Gastrocnemius medialis (tissue), 4 donors: ENCODE results near the gene OR3A2. TPM values are rescaled to one million over a fixed set of nuclear protein-coding genes. Genes with fewer than 3 reads are reported as not detected.
"Not testable (repeated sequence)": the region's sequence is repeated elsewhere in the genome, so short reads cannot be mapped to it uniquely, and the experiment has no call there.

Source experiments
- ATAC-seq, 2 donors: fragments of 150-250 bp; one replicate each; pipeline ENCODE4 v1.9.1; 2016
- DNase-seq, 2 donors: peaks; one replicate each; pipeline ENCODE4 v3.0.0-alpha.2; 2019
- H3K27ac ChIP-seq, 4 donors: fragments of 200-600 bp; sonication (generic); 1 replicate in 1 of 4; 2 replicates in 3 of 4; pipeline ENCODE4 v1.5.1; 2016 to 2018; ENCODE audit warnings: mild to moderate bottlenecking in 2 of 4, moderate library complexity in 1 of 4
- H3K27me3 ChIP-seq, 3 donors: fragments of 200-600 bp; sonication (generic) in 2 of 3; 1 replicate in 1 of 3; 2 replicates in 2 of 3; pipeline versions ENCODE4 v1.5.1 to v1.6.0; 2016 to 2019; ENCODE audit warnings: mild to moderate bottlenecking in 1 of 3, moderate library complexity in 1 of 3
- H3K36me3 ChIP-seq, 2 donors: fragments of 200-600 bp; sonication (generic) in 1 of 2; one replicate each; pipeline ENCODE4 v1.5.1; 2017 to 2018
- H3K4me1 ChIP-seq, 2 donors: fragments of 200-600 bp; sonication (generic) in 1 of 2; one replicate each; pipeline ENCODE4 v1.5.1; 2016 to 2017; ENCODE audit warnings: mild to moderate bottlenecking in 2 of 2
- H3K4me3 ChIP-seq, 4 donors: fragments of 200-600 bp; sonication (generic) in 3 of 4; 1 replicate in 1 of 4; 2 replicates in 3 of 4; pipeline ENCODE4 v1.5.1; 2016 to 2019; ENCODE audit warnings: mild to moderate bottlenecking in 2 of 4
- H3K9me3 ChIP-seq, 3 donors: fragments of 200-600 bp; sonication (generic) in 2 of 3; 1 replicate in 1 of 3; 2 replicates in 2 of 3; pipeline ENCODE4 v1.5.1; 2016 to 2019
- CTCF ChIP-seq, 5 experiments: fragments of 450-650 bp in 3 of 5; fragments of 200-600 bp in 2 of 5; sonication (generic) in 2 of 5; IDR thresholded peaks in 4 of 5; conservative IDR thresholded peaks in 1 of 5; 1 replicate in 4 of 5; 2 replicates in 1 of 5; pipeline ENCODE4 v1.5.1; 2016 to 2019; ENCODE audit warnings: antibody characterized with exemption in 5 of 5, mild to moderate bottlenecking in 3 of 5, moderate library complexity in 3 of 5
- POLR2A ChIP-seq, 2 donors: fragments of 450-650 bp; IDR thresholded peaks; one replicate each; pipeline ENCODE4 v1.6.1; 2017; ENCODE audit warnings: antibody characterized with exemption in 2 of 2, mild to moderate bottlenecking in 2 of 2, moderate library complexity in 2 of 2
- in situ Hi-C, 4 donors: fragments of 200-750 bp; cut with MboI; loops; one replicate each; pipeline versions ENCODE4 v1.15.0 to v1.8.0; 2017; ENCODE audit warnings: low sequenced_read_pairs in 4 of 4
- intact Hi-C: fragments of 100-400 bp; cut with DNase I; formaldehyde crosslinking; loops from one replicate; pipeline ENCODE4 v1.15.1; 2023; ENCODE audit warnings: low total_unique reads
- total RNA-seq, 4 donors: library from RNA; depleted of rRNA; stranded (reverse); fragments of >200 nt; gene quantifications; one replicate each; pipeline versions ENCODE4 v1.1.0 to v1.2.3, GENCODE V29; 2016

OR3A2 gene
- total RNA-seq, 4 donors from 2014 or later, result 0.46 to 0.65 TPM; not detected in 2

- no peak overlapping the region for H3K27ac ChIP-seq
- no peaks in the 10 kb centered on the region for H3K36me3 ChIP-seq
- no peak for DNase-seq
- intact Hi-C loops, result no loop called here
- in situ Hi-C loops, result no loop called here
- TF ChIP-seq POLR2A (IDR thresholded peaks at IDR 0.05) (no peak), CTCF (IDR thresholded peaks at IDR 0.05 in 4 of 5, conservative IDR thresholded peaks at IDR 0.05 in 1 of 5) (no peak)
- H3K4me1 ChIP-seq, result no peaks in the 10 kb centered on the region
- H3K9me3 ChIP-seq, result no peaks in the 10 kb centered on the region
- H3K27me3 ChIP-seq, result no peaks in the 10 kb centered on the region
- H3K4me3 ChIP-seq, result no peak overlapping the region
- ATAC-seq, result no peak
These were observed 129.5 kb downstream of the OR3A2 start for GRCh38 chr17:3256575-3256974.

GRCh38 chr17:3249013-3249412 lies 137.1 kb downstream of the OR3A2 start:
- H3K4me1 ChIP-seq, H3K27me3 ChIP-seq, intact Hi-C loops, in situ Hi-C loops, H3K9me3 ChIP-seq, DNase-seq, H3K36me3 ChIP-seq, H3K27ac ChIP-seq, H3K4me3 ChIP-seq, ATAC-seq: not testable (repeated sequence)

- intact Hi-C loops, H3K27ac ChIP-seq, DNase-seq, H3K9me3 ChIP-seq, H3K27me3 ChIP-seq, H3K4me1 ChIP-seq, H3K4me3 ChIP-seq, H3K36me3 ChIP-seq, in situ Hi-C loops, ATAC-seq: not testable (repeated sequence)
These were observed 141.3 kb downstream of the OR3A2 start for GRCh38 chr17:3244841-3245240.

- ATAC-seq, H3K4me1 ChIP-seq, DNase-seq, H3K27me3 ChIP-seq, H3K27ac ChIP-seq, H3K36me3 ChIP-seq, intact Hi-C loops, H3K9me3 ChIP-seq, in situ Hi-C loops, H3K4me3 ChIP-seq: not testable (repeated sequence)
These were observed 145.1 kb downstream of the OR3A2 start for GRCh38 chr17:3241044-3241443.

GRCh38 chr17:3238685-3239084 lies 147.4 kb downstream of the OR3A2 start:
- in situ Hi-C loops, H3K27ac ChIP-seq, ATAC-seq, H3K27me3 ChIP-seq, DNase-seq, H3K4me3 ChIP-seq, intact Hi-C loops, H3K4me1 ChIP-seq, H3K36me3 ChIP-seq, H3K9me3 ChIP-seq: not testable (repeated sequence)

GRCh38 chr17:3232300-3232699 lies 153.8 kb downstream of the OR3A2 start:
- H3K27me3 ChIP-seq, H3K27ac ChIP-seq, H3K4me3 ChIP-seq, H3K4me1 ChIP-seq, intact Hi-C loops, DNase-seq, H3K36me3 ChIP-seq, ATAC-seq, in situ Hi-C loops, H3K9me3 ChIP-seq: not testable (repeated sequence)

Other genes starting within 250 kb of the OR3A2 start
- not detected for gene OR1A2, start 188.8 kb downstream of the OR3A2 start, total RNA-seq
- gene OR1A1, start 178.6 kb downstream of the OR3A2 start, total RNA-seq, result not detected
- not detected for gene OR3A1, start 87.9 kb downstream of the OR3A2 start, total RNA-seq
- not detected for gene OR1E1, start 12.1 kb upstream of the OR3A2 start, total RNA-seq
- gene OR3A3, start 25.1 kb upstream of the OR3A2 start, total RNA-seq, result not detected
- gene OR1E2, start 47.5 kb upstream of the OR3A2 start, total RNA-seq, result under 1 TPM in 1 of 4 donors, not detected in 3; 0.49 TPM
- under 1 TPM in 2 of 4 donors, not detected in 2; 0.22 to 0.23 TPM for gene SPATA22, start 85.5 kb upstream of the OR3A2 start, total RNA-seq
- 1 to 10 TPM in 3 of 4 donors, under 1 TPM in 1; 0.89 to 4.8 (median 1.4) TPM for gene ASPA, start 89.7 kb upstream of the OR3A2 start, total RNA-seq
- gene TRPV3, start 171.5 kb upstream of the OR3A2 start, total RNA-seq, result 1 to 10 TPM; 1.3 to 3.8 (median 1.6) TPM
- gene TRPV1, start 223.1 kb upstream of the OR3A2 start, total RNA-seq, result 1 to 10 TPM; 1.7 to 6.5 (median 3.5) TPM
- 1 to 10 TPM; 4.1 to 4.7 (median 4.4) TPM for gene SHPK, start 249.9 kb upstream of the OR3A2 start, total RNA-seq